Measurements from ENCODE around the gene MTHFD1L. TPM values are rescaled to one million over a fixed set of nuclear protein-coding genes. Genes with fewer than 3 reads are reported as not detected.
"Not testable (repeated sequence)": the region's sequence is repeated elsewhere in the genome, so short reads cannot be mapped to it uniquely, and the experiment has no call there.

Gene MTHFD1L
- total and polyA plus RNA-seq, 2 donors (not counting 1 experiment from before 2014, with no cell fraction given): 36.1 to 48.9 TPM

GRCh38 chr6:151082079-151082478, 216.6 kb downstream of the MTHFD1L start:
- Histone ChIP-seq H3K9ac (ENCODE audit: insufficient read depth, low read length) (no peak overlapping the region), H3K27ac (ENCODE audit: insufficient read depth, low read length) (no peak overlapping the region), H3K4me3 (replicated peaks in 1 of 4; ENCODE audit: control extremely low read depth in 1 of 4, insufficient read depth in 1 of 4, low read depth in 3 of 4, low read length in 4 of 4) (no peak overlapping the region), H2AFZ (ENCODE audit: low read length) (no peak overlapping the region), H4K20me1 (ENCODE audit: control insufficient read depth, extremely low read depth, insufficient read depth, low read length) (no peaks in the 10 kb centered on the region), H3K36me3 (ENCODE audit: control insufficient read depth, insufficient read depth, low read length) (no peaks in the 10 kb centered on the region), H3K79me2 (ENCODE audit: control insufficient read depth, insufficient read depth, low read length) (no peaks in the 10 kb centered on the region), H3K9me3 (ENCODE audit: control insufficient read depth, insufficient read depth, low read depth, low read length) (no peaks in the 10 kb centered on the region), H3K4me2 (ENCODE audit: extremely low read depth, insufficient read depth, low read length) (no peak overlapping the region), H3K4me1 (ENCODE audit: control insufficient read depth, extremely low read depth, insufficient read depth, low read length) (no peaks in the 10 kb centered on the region), H3K27me3 (ENCODE audit: control insufficient read depth, insufficient read depth, low read length) (no peaks in the 10 kb centered on the region)
- no peak for TF ChIP-seq EZH2 (IDR thresholded peaks at IDR 0.05; ENCODE audit: low read length, missing control alignments)
- TF ChIP-seq CTCF (conservative IDR thresholded peaks at IDR 0.05 in 1 of 2, IDR thresholded peaks at IDR 0.05 in 1 of 2; ENCODE audit: low read depth in 1 of 2, low read length in 2 of 2): no peak
- peak in 1 of 2 donors; percentile 60 for DNase-seq (ENCODE audit: low read depth in 2 of 2)

GRCh38 chr6:151084275-151084674, 218.8 kb downstream of the MTHFD1L start:
- no peak for TF ChIP-seq CTCF (conservative IDR thresholded peaks at IDR 0.05 in 1 of 2, IDR thresholded peaks at IDR 0.05 in 1 of 2; ENCODE audit: low read depth in 1 of 2, low read length in 2 of 2)
- TF ChIP-seq EZH2 (IDR thresholded peaks at IDR 0.05; ENCODE audit: low read length, missing control alignments): no peak
- no peaks in the 10 kb centered on the region for H3K9me3 ChIP-seq (ENCODE audit: control insufficient read depth, insufficient read depth, low read depth, low read length)
- no peak overlapping the region for H3K4me2 ChIP-seq (ENCODE audit: extremely low read depth, insufficient read depth, low read length)

GRCh38 chr6:151087055-151087454, 221.6 kb downstream of the MTHFD1L start:
- not testable (repeated sequence) for H4K20me1 ChIP-seq (ENCODE audit: control insufficient read depth, extremely low read depth, insufficient read depth, low read length); H3K9ac ChIP-seq (ENCODE audit: insufficient read depth, low read length); H3K4me1 ChIP-seq (ENCODE audit: control insufficient read depth, extremely low read depth, insufficient read depth, low read length); H3K36me3 ChIP-seq (ENCODE audit: control insufficient read depth, insufficient read depth, low read length); H3K27ac ChIP-seq (ENCODE audit: insufficient read depth, low read length); H3K4me2 ChIP-seq (ENCODE audit: extremely low read depth, insufficient read depth, low read length); DNase-seq (ENCODE audit: low read depth in 2 of 2); H3K9me3 ChIP-seq (ENCODE audit: control insufficient read depth, insufficient read depth, low read depth, low read length); H3K27me3 ChIP-seq (ENCODE audit: control insufficient read depth, insufficient read depth, low read length); H3K4me3 ChIP-seq (replicated peaks in 1 of 4; ENCODE audit: control extremely low read depth in 1 of 4, insufficient read depth in 1 of 4, low read depth in 3 of 4, low read length in 4 of 4); H2AFZ ChIP-seq (ENCODE audit: low read length); H3K79me2 ChIP-seq (ENCODE audit: control insufficient read depth, insufficient read depth, low read length)

More at GRCh38 chr6:151084275-151084674, 218.8 kb downstream of the MTHFD1L start:
- H3K27ac ChIP-seq (ENCODE audit: insufficient read depth, low read length): no peak overlapping the region
- H3K36me3 ChIP-seq (ENCODE audit: control insufficient read depth, insufficient read depth, low read length): no peaks in the 10 kb centered on the region
- H4K20me1 ChIP-seq (ENCODE audit: control insufficient read depth, extremely low read depth, insufficient read depth, low read length): no peaks in the 10 kb centered on the region
- H3K27me3 ChIP-seq (ENCODE audit: control insufficient read depth, insufficient read depth, low read length): no peaks in the 10 kb centered on the region
- H3K79me2 ChIP-seq (ENCODE audit: control insufficient read depth, insufficient read depth, low read length): no peaks in the 10 kb centered on the region
- no peak overlapping the region for H3K4me3 ChIP-seq (replicated peaks in 1 of 4; ENCODE audit: control extremely low read depth in 1 of 4, insufficient read depth in 1 of 4, low read depth in 3 of 4, low read length in 4 of 4)
- no peak overlapping the region for H2AFZ ChIP-seq (ENCODE audit: low read length)
- no peaks in the 10 kb centered on the region for H3K4me1 ChIP-seq (ENCODE audit: control insufficient read depth, extremely low read depth, insufficient read depth, low read length)
- DNase-seq (ENCODE audit: low read depth in 2 of 2): no peak
- no peak overlapping the region for H3K9ac ChIP-seq (ENCODE audit: insufficient read depth, low read length)

Data from fibroblast of lung (primary cell).